Ovary (tissue), 3 donors: ENCODE measurements around the gene ZNF792.

ENCODE experiments used
- EP300 ChIP-seq: sonication (generic); formaldehyde crosslinking; IDR thresholded peaks from one replicate; pipeline ENCODE4 v1.6.1; 2017; ENCODE audit warnings: antibody characterized with exemption
- POLR2A ChIP-seq: fragments of 450-650 bp; IDR thresholded peaks from one replicate; pipeline ENCODE4 v1.6.1; 2017; ENCODE audit warnings: antibody characterized with exemption, mild to moderate bottlenecking, moderate library complexity
- TF ChIP-seq, protein P1 (sequence below), 3 donors: fragments of 450-650 bp in 2 of 3; fragments of 200-600 bp in 1 of 3; IDR thresholded peaks; one replicate each; pipeline versions ENCODE4 v1.5.1 to v1.8.0; 2016 to 2022; ENCODE audit warnings: antibody characterized with exemption in 3 of 3, mild to moderate bottlenecking in 1 of 3
- donor health status: DM: no; HTN: no; CAD: no.

DNA sequence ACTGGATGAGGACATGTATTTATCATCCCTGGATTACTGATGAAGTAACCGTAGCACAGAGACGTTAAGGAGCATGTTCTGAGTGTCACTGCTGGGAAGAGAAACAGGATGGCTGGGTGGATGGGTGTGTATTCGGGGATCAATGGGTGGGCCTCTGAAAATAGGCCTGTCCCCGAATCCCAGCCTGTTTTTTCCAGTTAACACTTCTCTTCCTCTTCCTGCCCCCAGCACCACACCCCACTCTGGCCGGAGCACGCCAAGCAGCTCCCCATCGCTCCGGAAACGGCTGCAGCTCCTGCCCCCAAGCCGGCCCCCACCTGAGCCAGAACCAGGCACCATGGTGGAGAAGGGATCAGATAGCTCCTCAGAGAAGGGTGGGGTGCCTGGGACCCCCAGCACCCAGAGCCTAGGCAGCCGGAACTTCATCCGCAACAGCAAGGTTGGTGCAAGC is 44.9 kb upstream of the ZNF792 start:
- TF ChIP-seq, protein P1, sequence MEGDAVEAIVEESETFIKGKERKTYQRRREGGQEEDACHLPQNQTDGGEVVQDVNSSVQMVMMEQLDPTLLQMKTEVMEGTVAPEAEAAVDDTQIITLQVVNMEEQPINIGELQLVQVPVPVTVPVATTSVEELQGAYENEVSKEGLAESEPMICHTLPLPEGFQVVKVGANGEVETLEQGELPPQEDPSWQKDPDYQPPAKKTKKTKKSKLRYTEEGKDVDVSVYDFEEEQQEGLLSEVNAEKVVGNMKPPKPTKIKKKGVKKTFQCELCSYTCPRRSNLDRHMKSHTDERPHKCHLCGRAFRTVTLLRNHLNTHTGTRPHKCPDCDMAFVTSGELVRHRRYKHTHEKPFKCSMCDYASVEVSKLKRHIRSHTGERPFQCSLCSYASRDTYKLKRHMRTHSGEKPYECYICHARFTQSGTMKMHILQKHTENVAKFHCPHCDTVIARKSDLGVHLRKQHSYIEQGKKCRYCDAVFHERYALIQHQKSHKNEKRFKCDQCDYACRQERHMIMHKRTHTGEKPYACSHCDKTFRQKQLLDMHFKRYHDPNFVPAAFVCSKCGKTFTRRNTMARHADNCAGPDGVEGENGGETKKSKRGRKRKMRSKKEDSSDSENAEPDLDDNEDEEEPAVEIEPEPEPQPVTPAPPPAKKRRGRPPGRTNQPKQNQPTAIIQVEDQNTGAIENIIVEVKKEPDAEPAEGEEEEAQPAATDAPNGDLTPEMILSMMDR (IDR thresholded peaks at IDR 0.05) = no peak
- no peak for TF ChIP-seq POLR2A
- TF ChIP-seq EP300 = peak; percentile 44
